ENCODE data around the gene KRTAP11-1.

- TF ChIP-seq, protein P1, sequence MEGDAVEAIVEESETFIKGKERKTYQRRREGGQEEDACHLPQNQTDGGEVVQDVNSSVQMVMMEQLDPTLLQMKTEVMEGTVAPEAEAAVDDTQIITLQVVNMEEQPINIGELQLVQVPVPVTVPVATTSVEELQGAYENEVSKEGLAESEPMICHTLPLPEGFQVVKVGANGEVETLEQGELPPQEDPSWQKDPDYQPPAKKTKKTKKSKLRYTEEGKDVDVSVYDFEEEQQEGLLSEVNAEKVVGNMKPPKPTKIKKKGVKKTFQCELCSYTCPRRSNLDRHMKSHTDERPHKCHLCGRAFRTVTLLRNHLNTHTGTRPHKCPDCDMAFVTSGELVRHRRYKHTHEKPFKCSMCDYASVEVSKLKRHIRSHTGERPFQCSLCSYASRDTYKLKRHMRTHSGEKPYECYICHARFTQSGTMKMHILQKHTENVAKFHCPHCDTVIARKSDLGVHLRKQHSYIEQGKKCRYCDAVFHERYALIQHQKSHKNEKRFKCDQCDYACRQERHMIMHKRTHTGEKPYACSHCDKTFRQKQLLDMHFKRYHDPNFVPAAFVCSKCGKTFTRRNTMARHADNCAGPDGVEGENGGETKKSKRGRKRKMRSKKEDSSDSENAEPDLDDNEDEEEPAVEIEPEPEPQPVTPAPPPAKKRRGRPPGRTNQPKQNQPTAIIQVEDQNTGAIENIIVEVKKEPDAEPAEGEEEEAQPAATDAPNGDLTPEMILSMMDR (IDR thresholded peaks at IDR 0.05; ENCODE audit: poor library complexity), result no peak
- no peak for TF ChIP-seq EZH2 (IDR thresholded peaks at IDR 0.05; ENCODE audit: borderline replicate concordance)
These were observed 36.2 kb upstream of the KRTAP11-1 start for GRCh38 chr21:30917557-30917956.
